ENCODE results near the gene HYDIN.

- no peak for TF ChIP-seq POLR2AphosphoS5 (IDR thresholded peaks at IDR 0.05; ENCODE audit: low read depth, low read length)
- no peak for TF ChIP-seq SIN3A (IDR thresholded peaks at IDR 0.05; ENCODE audit: borderline replicate concordance, insufficient read depth, low read length)
- no peak for TF ChIP-seq REST (IDR thresholded peaks at IDR 0.05; ENCODE audit: insufficient read depth in 1 of 2, low read depth in 2 of 2, low read length in 2 of 2)
Observed at GRCh38 chr16:71225145-71225544, 5.4 kb downstream of the HYDIN start.
